ENCODE results near the gene ZNF708. TPM values are rescaled to one million over a fixed set of nuclear protein-coding genes. Genes with fewer than 3 reads are reported as not detected.
"Not testable (repeated sequence)": the region's sequence is repeated elsewhere in the genome, so short reads cannot be mapped to it uniquely, and the experiment has no call there.

Gene ZNF708
- total and polyA plus RNA-seq, 3 experiments from 2014 or later, result 8.0 to 13.3 (median 11.5) TPM

DNA sequence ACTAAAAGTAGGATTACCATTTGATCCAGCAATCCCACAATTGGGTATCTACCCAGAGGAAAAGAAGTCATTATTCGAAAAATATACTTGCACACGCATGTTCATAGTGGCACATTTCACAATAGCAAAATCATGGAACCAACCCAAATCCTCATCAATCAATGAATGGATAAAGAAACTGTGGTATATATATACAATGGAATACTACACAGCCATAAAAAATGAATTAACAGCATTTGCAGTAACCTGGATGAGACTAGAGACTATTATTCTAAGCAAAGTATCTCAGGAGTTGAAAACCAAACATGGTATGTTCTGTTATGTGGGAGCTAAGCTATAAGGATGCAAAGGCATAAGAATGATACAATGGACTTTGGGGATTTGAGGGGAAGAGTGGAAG is 3.0 kb downstream of the ZNF708 start:
- Mint-ChIP-seq H3K27me3 (no peaks in the 10 kb centered on the region), H3K36me3 (peaks cover 14 to 59% (median 15%) of the 10 kb centered on the region in 3 donors), H3K27ac (peak overlapping the region in 1 of 8 donors; percentile 68), H3K9me3 (peaks cover 0 to 6% (median 0%) of the 10 kb centered on the region in 5 donors), H3K4me1 (peaks cover 66 to 83% (median 77%) of the 10 kb centered on the region in 3 donors), H3K4me3 (peak overlapping the region; percentile 23 to 86 (median 53))
- DNase-seq, result no peak
- ChIA-PET POLR2A (no interaction called here), CTCF (no interaction called here)
- peaks cover 15% of the 10 kb centered on the region for H3K4me1 ChIP-seq (ENCODE audit: insufficient read depth, low read length)
- peaks cover 4% of the 10 kb centered on the region for H3K36me3 ChIP-seq (ENCODE audit: insufficient read depth, low read length)
- H3K4me3 ChIP-seq (ENCODE audit: low read length), result no peak overlapping the region
- H3K9me3 ChIP-seq (ENCODE audit: low read length), result no peaks in the 10 kb centered on the region
- H3K27ac ChIP-seq (ENCODE audit: low read depth, low read length), result no peak overlapping the region
- no peaks in the 10 kb centered on the region for H3K27me3 ChIP-seq (ENCODE audit: insufficient read depth, low read length, poor library complexity, severe bottlenecking)

DNA sequence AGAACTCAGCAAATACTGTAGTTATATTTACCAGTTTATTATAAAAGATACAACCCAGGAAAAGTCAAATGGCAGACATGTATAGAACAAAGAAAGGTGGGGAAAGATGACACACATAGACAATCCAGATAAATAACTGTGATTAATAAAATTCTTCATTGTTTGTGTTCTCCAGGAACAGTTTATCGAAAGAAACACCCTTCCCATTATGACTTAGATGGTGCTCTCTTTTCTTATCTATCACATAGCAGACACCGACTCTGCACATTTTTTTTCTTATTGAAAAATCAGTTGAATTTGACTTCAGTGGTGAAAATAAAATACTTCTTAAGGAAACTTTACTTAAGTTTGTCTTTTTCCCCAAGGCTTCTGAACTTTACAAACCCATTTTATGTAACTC is 6.2 kb downstream of the ZNF708 start:
- H3K36me3 ChIP-seq (ENCODE audit: insufficient read depth, low read length), result peaks cover 6% of the 10 kb centered on the region
- peak overlapping the region in 2 of 8 donors; percentile 39 to 69 for H3K27ac Mint-ChIP-seq
- H3K4me3 Mint-ChIP-seq, result peak overlapping the region in 1 of 7 donors; percentile 5
- ChIA-PET POLR2A (no interaction called here), CTCF (no interaction called here)
- H3K27me3 Mint-ChIP-seq, result no peaks in the 10 kb centered on the region
- peaks cover 15 to 59% (median 17%) of the 10 kb centered on the region in 3 donors for H3K36me3 Mint-ChIP-seq
- H3K4me3 ChIP-seq (ENCODE audit: low read length), result no peak overlapping the region
- peaks cover 0 to 6% (median 0%) of the 10 kb centered on the region in 5 donors for H3K9me3 Mint-ChIP-seq
- H3K27me3 ChIP-seq (ENCODE audit: insufficient read depth, low read length, poor library complexity, severe bottlenecking), result no peaks in the 10 kb centered on the region
- peaks cover 7% of the 10 kb centered on the region for H3K4me1 ChIP-seq (ENCODE audit: insufficient read depth, low read length)
- no peaks in the 10 kb centered on the region for H3K9me3 ChIP-seq (ENCODE audit: low read length)
- DNase-seq, result no peak
- H3K4me1 Mint-ChIP-seq, result peaks cover 66 to 91% (median 86%) of the 10 kb centered on the region in 3 donors
- H3K27ac ChIP-seq (ENCODE audit: low read depth, low read length), result no peak overlapping the region

DNA sequence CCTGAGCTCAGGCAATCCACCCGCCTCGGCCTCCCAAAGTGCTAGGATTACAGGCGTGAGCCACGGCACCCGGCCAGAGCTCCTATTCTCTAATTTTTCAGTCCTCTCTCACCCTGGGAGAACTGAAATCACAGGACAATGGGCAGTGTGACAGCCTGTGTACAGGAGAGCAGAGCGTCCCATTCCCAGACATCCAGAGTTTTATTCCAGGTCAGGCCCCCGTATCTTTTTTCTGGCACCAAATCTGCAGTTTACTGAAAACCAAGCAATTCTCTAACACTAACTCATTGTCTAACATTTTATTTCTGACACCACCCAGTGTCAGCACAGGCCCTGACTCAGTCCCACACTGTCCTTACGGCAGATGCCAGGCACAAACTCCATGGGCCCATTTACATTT is 6.7 kb downstream of the ZNF708 start:
- peaks cover 0 to 6% (median 0%) of the 10 kb centered on the region in 5 donors for H3K9me3 Mint-ChIP-seq
- no peak overlapping the region for H3K4me3 ChIP-seq (ENCODE audit: low read length)
- peak overlapping the region in 1 of 7 donors; percentile 32 for H3K4me3 Mint-ChIP-seq
- H3K4me1 Mint-ChIP-seq, result peaks cover 66 to 91% (median 86%) of the 10 kb centered on the region in 3 donors
- peaks cover 10% of the 10 kb centered on the region for H3K36me3 ChIP-seq (ENCODE audit: insufficient read depth, low read length)
- peak overlapping the region in 2 of 8 donors; percentile 10 to 69 for H3K27ac Mint-ChIP-seq
- H3K27me3 Mint-ChIP-seq, result no peaks in the 10 kb centered on the region
- H3K27me3 ChIP-seq (ENCODE audit: insufficient read depth, low read length, poor library complexity, severe bottlenecking), result no peaks in the 10 kb centered on the region
- H3K27ac ChIP-seq (ENCODE audit: low read depth, low read length), result no peak overlapping the region
- ChIA-PET POLR2A (no interaction called here), CTCF (no interaction called here)
- no peaks in the 10 kb centered on the region for H3K9me3 ChIP-seq (ENCODE audit: low read length)
- peaks cover 15 to 58% (median 17%) of the 10 kb centered on the region in 3 donors for H3K36me3 Mint-ChIP-seq
- DNase-seq, result no peak
- H3K4me1 ChIP-seq (ENCODE audit: insufficient read depth, low read length), result peaks cover 2% of the 10 kb centered on the region

DNA sequence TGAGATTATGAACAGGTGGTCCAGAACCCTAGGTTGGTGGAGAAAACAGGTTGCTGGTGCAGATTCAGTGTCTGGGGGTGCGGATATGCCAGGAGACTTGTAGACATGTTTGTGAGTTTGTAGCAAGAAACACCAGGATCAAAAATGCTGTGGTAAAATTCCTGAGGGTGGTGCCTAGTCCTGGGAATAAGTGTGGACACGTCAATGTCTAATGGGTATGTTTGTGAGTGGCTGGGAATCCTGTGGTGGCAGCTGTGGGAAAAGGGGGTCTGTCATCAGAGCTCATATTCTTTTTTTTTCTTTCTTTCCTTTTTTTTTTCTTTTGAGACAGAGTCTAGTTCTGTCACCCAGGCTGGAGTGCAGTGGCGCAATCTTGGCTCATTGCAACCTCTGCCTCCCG is 7.2 kb downstream of the ZNF708 start:
- Histone ChIP-seq H3K27me3 (ENCODE audit: insufficient read depth, low read length, poor library complexity, severe bottlenecking) (no peaks in the 10 kb centered on the region), H3K36me3 (ENCODE audit: insufficient read depth, low read length) (peaks cover 10% of the 10 kb centered on the region), H3K9me3 (ENCODE audit: low read length) (no peaks in the 10 kb centered on the region), H3K4me1 (ENCODE audit: insufficient read depth, low read length) (no peaks in the 10 kb centered on the region), H3K4me3 (ENCODE audit: low read length) (no peak overlapping the region), H3K27ac (ENCODE audit: low read depth, low read length) (no peak overlapping the region)
- Mint-ChIP-seq H3K4me1 (peaks cover 69 to 91% (median 86%) of the 10 kb centered on the region in 3 donors), H3K27me3 (no peaks in the 10 kb centered on the region), H3K4me3 (peak overlapping the region in 1 of 7 donors; percentile 54), H3K27ac (peak overlapping the region in 4 of 8 donors; percentile 4 to 69 (median 21)), H3K36me3 (peaks cover 20 to 60% (median 20%) of the 10 kb centered on the region in 3 donors), H3K9me3 (peaks cover 0 to 6% (median 0%) of the 10 kb centered on the region in 5 donors)
- DNase-seq, result no peak
- ChIA-PET POLR2A (no interaction called here), CTCF (no interaction called here)

DNA sequence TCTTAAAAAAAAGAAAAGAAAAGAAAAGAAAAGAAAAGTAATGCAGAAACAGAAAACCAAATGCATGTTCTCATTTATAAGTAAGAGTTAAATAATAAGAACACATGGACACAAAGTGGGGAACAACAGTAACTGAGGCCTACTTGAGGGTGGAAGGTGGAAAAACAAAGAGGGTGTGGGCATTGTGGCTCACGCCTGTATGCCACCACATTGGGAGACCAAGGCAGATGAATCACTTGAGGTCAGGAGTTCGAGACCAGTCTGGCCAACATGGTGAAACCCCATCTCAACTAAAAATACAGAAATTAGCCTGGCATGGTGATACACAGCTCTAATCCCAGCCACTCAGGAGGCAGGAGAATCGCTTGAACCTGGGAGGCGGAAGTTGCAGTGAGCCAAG is 8.1 kb downstream of the ZNF708 start:
- H3K36me3 Mint-ChIP-seq, result peaks cover 14 to 56% (median 14%) of the 10 kb centered on the region in 3 donors
- Histone ChIP-seq H3K27me3 (ENCODE audit: insufficient read depth, low read length, poor library complexity, severe bottlenecking) (no peaks in the 10 kb centered on the region), H3K36me3 (ENCODE audit: insufficient read depth, low read length) (peaks cover 7% of the 10 kb centered on the region), H3K9me3 (ENCODE audit: low read length) (no peaks in the 10 kb centered on the region), H3K27ac (ENCODE audit: low read depth, low read length) (no peak overlapping the region), H3K4me3 (ENCODE audit: low read length) (no peak overlapping the region), H3K4me1 (ENCODE audit: insufficient read depth, low read length) (no peaks in the 10 kb centered on the region)
- ChIA-PET POLR2A (no interaction called here), CTCF (no interaction called here)
- DNase-seq, result no peak
- H3K9me3 Mint-ChIP-seq, result peaks cover 0 to 1% (median 0%) of the 10 kb centered on the region in 5 donors
- H3K27me3 Mint-ChIP-seq, result no peaks in the 10 kb centered on the region
- H3K27ac Mint-ChIP-seq, result peak overlapping the region in 4 of 8 donors; percentile 47 to 88 (median 66)
- H3K4me1 Mint-ChIP-seq, result peaks cover 62 to 91% (median 78%) of the 10 kb centered on the region in 3 donors
- peak overlapping the region in 4 of 7 donors; percentile 26 to 55 (median 52) for H3K4me3 Mint-ChIP-seq

DNA sequence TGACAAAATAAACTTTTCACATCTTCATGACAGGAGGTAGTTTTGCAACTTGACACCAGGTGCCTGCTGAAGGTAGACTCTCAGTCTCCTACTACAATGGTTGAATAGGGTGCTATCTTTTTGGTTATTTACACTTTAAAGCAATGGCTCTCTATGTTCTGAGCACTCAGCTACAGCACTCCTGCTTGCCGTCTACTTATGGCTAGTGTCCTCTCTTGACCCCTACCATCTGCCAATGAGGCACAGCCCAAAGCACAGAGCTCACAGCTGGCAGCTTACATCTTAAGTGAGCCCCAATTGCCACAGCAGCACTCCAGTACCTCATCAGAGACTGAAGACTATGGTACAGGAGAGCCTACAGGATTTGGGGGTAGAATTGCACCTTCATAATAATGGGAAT is 11.4 kb downstream of the ZNF708 start:
- Histone ChIP-seq H3K36me3 (ENCODE audit: insufficient read depth, low read length) (peaks cover 6% of the 10 kb centered on the region), H3K4me1 (ENCODE audit: insufficient read depth, low read length) (no peaks in the 10 kb centered on the region), H3K9me3 (ENCODE audit: low read length) (no peaks in the 10 kb centered on the region), H3K27ac (ENCODE audit: low read depth, low read length) (no peak overlapping the region), H3K4me3 (ENCODE audit: low read length) (no peak overlapping the region), H3K27me3 (ENCODE audit: insufficient read depth, low read length, poor library complexity, severe bottlenecking) (no peaks in the 10 kb centered on the region)
- peaks cover 49 to 85% (median 72%) of the 10 kb centered on the region in 3 donors for H3K4me1 Mint-ChIP-seq
- no peaks in the 10 kb centered on the region for H3K27me3 Mint-ChIP-seq
- H3K9me3 Mint-ChIP-seq, result no peaks in the 10 kb centered on the region
- H3K4me3 Mint-ChIP-seq, result no peak overlapping the region
- ChIA-PET POLR2A (no interaction called here), CTCF (interaction anchor here (2.8 kb wide), 1 partner anchor 11 kb away, joined by 7 read pairs; the partner anchor contains the start of gene ZNF708)
- H3K36me3 Mint-ChIP-seq, result peaks cover 6 to 47% (median 13%) of the 10 kb centered on the region in 3 donors
- peak overlapping the region in 5 of 8 donors; percentile 1 to 67 (median 50) for H3K27ac Mint-ChIP-seq
- DNase-seq, result no peak

DNA sequence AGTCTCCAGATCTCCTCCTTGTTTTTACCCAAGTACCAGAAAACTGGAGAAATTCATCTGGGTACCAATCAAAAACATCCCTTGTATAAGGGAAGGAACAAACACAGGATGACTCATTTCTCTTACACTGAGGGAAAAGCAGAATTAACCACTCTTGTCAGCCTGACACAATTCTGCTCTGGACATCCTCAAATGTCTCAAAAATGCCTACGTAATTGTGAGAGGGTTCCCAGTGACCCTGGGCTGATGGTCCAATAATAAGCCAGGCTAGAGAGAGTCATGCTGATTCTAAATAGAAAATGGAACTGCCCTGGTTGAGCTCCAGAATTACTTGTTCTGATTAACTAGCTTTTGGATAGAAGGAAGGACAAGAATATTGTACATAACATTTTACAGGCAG is 14.5 kb downstream of the ZNF708 start:
- Histone ChIP-seq H3K4me3 (ENCODE audit: low read length) (no peak overlapping the region), H3K36me3 (ENCODE audit: insufficient read depth, low read length) (peaks cover 6% of the 10 kb centered on the region), H3K4me1 (ENCODE audit: insufficient read depth, low read length) (peaks cover 6% of the 10 kb centered on the region), H3K9me3 (ENCODE audit: low read length) (no peaks in the 10 kb centered on the region), H3K27ac (ENCODE audit: low read depth, low read length) (no peak overlapping the region), H3K27me3 (ENCODE audit: insufficient read depth, low read length, poor library complexity, severe bottlenecking) (no peaks in the 10 kb centered on the region)
- Mint-ChIP-seq H3K4me3 (peak overlapping the region in 1 of 7 donors; percentile 0), H3K27me3 (no peaks in the 10 kb centered on the region), H3K4me1 (peaks cover 44 to 80% (median 63%) of the 10 kb centered on the region in 3 donors), H3K9me3 (no peaks in the 10 kb centered on the region), H3K27ac (peak overlapping the region in 2 of 8 donors; percentile 19 to 40), H3K36me3 (peaks cover 10 to 54% (median 15%) of the 10 kb centered on the region in 3 donors)
- POLR2A ChIA-PET, result no interaction called here
- CTCF ChIA-PET, result interaction anchor here (1.1 to 1.8 kb wide), 2 partner anchors 13 to 19 kb away, joined by 3 to 7 read pairs; no protein-coding TSS in a partner anchor
- DNase-seq, result no peak

DNA sequence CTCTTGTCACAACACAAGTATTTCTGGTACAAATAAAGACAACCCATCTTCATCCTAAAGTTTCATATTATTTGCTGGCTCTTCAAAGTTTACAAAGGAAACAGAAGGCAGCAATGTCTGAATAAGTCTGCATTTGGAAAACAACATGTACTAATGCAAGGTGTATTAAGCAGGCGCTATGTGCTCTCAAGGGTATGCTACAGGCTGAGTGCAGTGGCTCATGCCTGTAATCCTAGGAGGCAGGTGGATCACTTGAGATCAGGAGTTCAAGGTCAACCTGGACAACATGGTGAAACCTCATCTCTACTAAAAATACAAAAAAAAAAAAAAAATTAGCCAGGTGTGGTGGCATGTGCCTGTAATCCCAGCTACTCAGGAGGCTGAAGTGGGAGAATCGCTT is 16.4 kb downstream of the ZNF708 start:
- H3K27me3 Mint-ChIP-seq; H3K4me3 Mint-ChIP-seq; H3K4me1 ChIP-seq (ENCODE audit: insufficient read depth, low read length); DNase-seq; H3K27ac ChIP-seq (ENCODE audit: low read depth, low read length); H3K9me3 Mint-ChIP-seq; H3K9me3 ChIP-seq (ENCODE audit: low read length); H3K27me3 ChIP-seq (ENCODE audit: insufficient read depth, low read length, poor library complexity, severe bottlenecking); H3K36me3 ChIP-seq (ENCODE audit: insufficient read depth, low read length); POLR2A ChIA-PET; H3K4me3 ChIP-seq (ENCODE audit: low read length); CTCF ChIA-PET: not testable (repeated sequence)
- H3K36me3 Mint-ChIP-seq, result peaks cover 10 to 57% (median 21%) of the 10 kb centered on the region in 3 donors
- H3K4me1 Mint-ChIP-seq, result peaks cover 40 to 76% (median 60%) of the 10 kb centered on the region in 3 donors
- peak overlapping the region in 3 of 8 donors; percentile 22 to 70 (median 60) for H3K27ac Mint-ChIP-seq

Measured in CD8-positive, alpha-beta memory T cell (primary cell).